ENCODE data around the gene APOD.

DNA sequence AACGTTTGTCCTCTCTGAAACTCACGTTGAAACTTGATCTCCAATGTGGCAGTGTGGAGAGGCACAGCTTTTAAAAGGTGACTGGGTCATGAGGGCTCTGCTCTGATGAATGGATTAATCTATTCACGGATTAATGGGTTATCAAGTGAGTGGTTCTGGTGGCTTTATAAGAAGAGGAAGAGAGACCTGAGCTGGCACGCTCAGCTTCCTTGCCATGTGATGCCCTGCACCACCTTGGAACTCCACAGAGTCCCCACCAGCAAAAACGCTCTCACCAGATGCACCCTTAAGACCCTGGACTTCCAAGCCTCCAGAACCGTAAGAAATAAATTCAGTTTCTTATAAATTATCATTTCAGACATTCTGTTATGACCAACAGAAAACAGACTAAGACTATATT, 43.2 kb downstream of the APOD start:
- TF ChIP-seq, protein P1, sequence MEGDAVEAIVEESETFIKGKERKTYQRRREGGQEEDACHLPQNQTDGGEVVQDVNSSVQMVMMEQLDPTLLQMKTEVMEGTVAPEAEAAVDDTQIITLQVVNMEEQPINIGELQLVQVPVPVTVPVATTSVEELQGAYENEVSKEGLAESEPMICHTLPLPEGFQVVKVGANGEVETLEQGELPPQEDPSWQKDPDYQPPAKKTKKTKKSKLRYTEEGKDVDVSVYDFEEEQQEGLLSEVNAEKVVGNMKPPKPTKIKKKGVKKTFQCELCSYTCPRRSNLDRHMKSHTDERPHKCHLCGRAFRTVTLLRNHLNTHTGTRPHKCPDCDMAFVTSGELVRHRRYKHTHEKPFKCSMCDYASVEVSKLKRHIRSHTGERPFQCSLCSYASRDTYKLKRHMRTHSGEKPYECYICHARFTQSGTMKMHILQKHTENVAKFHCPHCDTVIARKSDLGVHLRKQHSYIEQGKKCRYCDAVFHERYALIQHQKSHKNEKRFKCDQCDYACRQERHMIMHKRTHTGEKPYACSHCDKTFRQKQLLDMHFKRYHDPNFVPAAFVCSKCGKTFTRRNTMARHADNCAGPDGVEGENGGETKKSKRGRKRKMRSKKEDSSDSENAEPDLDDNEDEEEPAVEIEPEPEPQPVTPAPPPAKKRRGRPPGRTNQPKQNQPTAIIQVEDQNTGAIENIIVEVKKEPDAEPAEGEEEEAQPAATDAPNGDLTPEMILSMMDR (IDR thresholded peaks at IDR 0.05): no peak
- no peak for TF ChIP-seq POLR2A (IDR thresholded peaks at IDR 0.05)
